ENCODE results near the gene PIGL. TPM values are rescaled to one million over a fixed set of nuclear protein-coding genes. Genes with fewer than 3 reads are reported as not detected.

Gene PIGL
- total and polyA plus RNA-seq, 2 experiments from 2014 or later, result 10.9 to 15.4 TPM

DNA sequence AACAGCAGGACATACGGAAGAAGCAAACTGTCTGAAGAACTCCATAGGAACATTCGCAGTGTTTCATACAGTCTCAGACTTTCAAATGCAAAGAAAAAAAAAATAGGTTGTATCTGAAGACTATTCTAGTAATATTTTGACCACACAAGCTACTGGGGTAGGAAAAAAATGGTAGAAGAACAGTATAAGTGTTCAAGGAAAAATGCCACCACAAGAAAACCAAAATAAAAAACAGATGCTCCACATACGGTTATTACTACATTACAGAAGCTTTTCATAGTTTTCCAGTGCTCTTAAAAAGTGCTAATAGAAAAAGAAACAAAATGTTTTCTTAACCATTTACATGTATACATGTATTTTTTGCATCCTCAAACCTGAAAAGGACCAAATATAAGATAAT lies 5.4 kb upstream of the PIGL start:
- Histone ChIP-seq H3K4me3 (no peak overlapping the region), H3K79me2 (ENCODE audit: insufficient read depth) (peaks cover 100% of the 10 kb centered on the region), H2AFZ (no peak overlapping the region), H3K9ac (no peak overlapping the region), H3K9me3 (ENCODE audit: low read depth) (no peaks in the 10 kb centered on the region), H3K27ac (no peak overlapping the region), H3K36me3 (ENCODE audit: low read depth) (0 out of 2 replicates have a peak, but pooled peaks cover 2% of the 10 kb centered on the region), H3K4me1 (ENCODE audit: insufficient read depth) (peaks cover 33% of the 10 kb centered on the region), H3K4me2 (ENCODE audit: unreplicated experiment) (no peak overlapping the region), H4K20me1 (ENCODE audit: insufficient read depth) (no peaks in the 10 kb centered on the region), H3K27me3 (replicated peaks; ENCODE audit: insufficient read depth) (no peaks in the 10 kb centered on the region), H3F3A (ENCODE audit: insufficient read depth) (peaks cover 25% of the 10 kb centered on the region), H3K9me2 (ENCODE audit: insufficient read depth) (no peaks in the 10 kb centered on the region)
- DNase-seq, result peak; percentile 21
- WGBS, 2 experiments (ENCODE audit: low coverage in 1 of 2, low lambda C conversion rate in 2 of 2, missing lambda C conversion rate in 2 of 2), result 69 to 72% methylated on average over 3 of the region's 3 CpGs
- in situ Hi-C loops (cut with MboI), result no loop called here
- TF ChIP-seq EZH2phosphoT487 (IDR thresholded peaks at IDR 0.05; ENCODE audit: insufficient read depth, low read depth) (no peak), EZH2 (IDR thresholded peaks at IDR 0.05; ENCODE audit: insufficient read depth, poor library complexity, severe bottlenecking) (no peak)

GRCh38 chr17:16212793-16213192 lies 4.2 kb upstream of the PIGL start:
- Histone ChIP-seq H2AFZ (no peak overlapping the region), H3K79me2 (ENCODE audit: insufficient read depth) (peaks cover 100% of the 10 kb centered on the region), H3K4me3 (0 out of 2 replicates have a peak overlapping the region, but pooled peaks have one; percentile 84), H3K27me3 (replicated peaks; ENCODE audit: insufficient read depth) (no peaks in the 10 kb centered on the region), H3K27ac (no peak overlapping the region), H3K9me2 (ENCODE audit: insufficient read depth) (no peaks in the 10 kb centered on the region), H3K9me3 (ENCODE audit: low read depth) (no peaks in the 10 kb centered on the region), H4K20me1 (ENCODE audit: insufficient read depth) (no peaks in the 10 kb centered on the region), H3K4me1 (ENCODE audit: insufficient read depth) (peaks cover 37% of the 10 kb centered on the region), H3K4me2 (ENCODE audit: unreplicated experiment) (peak overlapping the region; percentile 94), H3F3A (ENCODE audit: insufficient read depth) (peaks cover 28% of the 10 kb centered on the region), H3K36me3 (ENCODE audit: low read depth) (0 out of 2 replicates have a peak, but pooled peaks cover 2% of the 10 kb centered on the region), H3K9ac (no peak overlapping the region)
- no peak for TF ChIP-seq EZH2phosphoT487 (IDR thresholded peaks at IDR 0.05; ENCODE audit: insufficient read depth, low read depth)
- no peak for DNase-seq
- 96 to 99% methylated on average over 6 of the region's 6 CpGs for WGBS, 2 experiments (ENCODE audit: low coverage in 1 of 2, low lambda C conversion rate in 2 of 2, missing lambda C conversion rate in 2 of 2)
- in situ Hi-C loops (cut with MboI), result no loop called here

- H2AFZ ChIP-seq, result peak overlapping the region; percentile 79
- H3K4me1 ChIP-seq (ENCODE audit: insufficient read depth), result peaks cover 34% of the 10 kb centered on the region
- peak overlapping the region; percentile 94 for H3K4me2 ChIP-seq (ENCODE audit: unreplicated experiment)
- no peaks in the 10 kb centered on the region for H3K9me2 ChIP-seq (ENCODE audit: insufficient read depth)
- H3K27me3 ChIP-seq (replicated peaks; ENCODE audit: insufficient read depth), result no peaks in the 10 kb centered on the region
- no peaks in the 10 kb centered on the region for H3K9me3 ChIP-seq (ENCODE audit: low read depth)
- H3K4me3 ChIP-seq, result peak overlapping the region; percentile 84
- H3K79me2 ChIP-seq (ENCODE audit: insufficient read depth), result peaks cover 100% of the 10 kb centered on the region
- 1% methylated on average over 16 of the region's 16 CpGs for WGBS, 2 experiments (ENCODE audit: low coverage in 1 of 2, low lambda C conversion rate in 2 of 2, missing lambda C conversion rate in 2 of 2)
- H3F3A ChIP-seq (ENCODE audit: insufficient read depth), result peaks cover 28% of the 10 kb centered on the region
- H3K36me3 ChIP-seq (ENCODE audit: low read depth), result no peaks in the 10 kb centered on the region
- peak; percentile 46 for DNase-seq
- peak overlapping the region; percentile 95 for H3K27ac ChIP-seq
- in situ Hi-C loops (cut with MboI), result no loop called here
- no peaks in the 10 kb centered on the region for H4K20me1 ChIP-seq (ENCODE audit: insufficient read depth)
- peak overlapping the region; percentile 95 for H3K9ac ChIP-seq
- TF ChIP-seq EZH2phosphoT487 (IDR thresholded peaks at IDR 0.05; ENCODE audit: insufficient read depth, low read depth), result no peak
Measured at GRCh38 chr17:16214190-16215001, 2.6 kb upstream of the PIGL start.

- peak overlapping the region; percentile 95 for H3K9ac ChIP-seq
- in situ Hi-C loops (cut with MboI), result no loop called here
- no peaks in the 10 kb centered on the region for H3K9me2 ChIP-seq (ENCODE audit: insufficient read depth)
- no peaks in the 10 kb centered on the region for H3K9me3 ChIP-seq (ENCODE audit: low read depth)
- H3K79me2 ChIP-seq (ENCODE audit: insufficient read depth), result peaks cover 100% of the 10 kb centered on the region
- H3K27ac ChIP-seq, result peak overlapping the region; percentile 95
- H3F3A ChIP-seq (ENCODE audit: insufficient read depth), result peaks cover 28% of the 10 kb centered on the region
- H3K36me3 ChIP-seq (ENCODE audit: low read depth), result no peaks in the 10 kb centered on the region
- no peaks in the 10 kb centered on the region for H3K27me3 ChIP-seq (replicated peaks; ENCODE audit: insufficient read depth)
- H3K4me3 ChIP-seq, result peak overlapping the region; percentile 84
- H3K4me1 ChIP-seq (ENCODE audit: insufficient read depth), result peaks cover 34% of the 10 kb centered on the region
- 1% methylated on average over 18 to 27 of the region's 27 CpGs for WGBS, 2 experiments (ENCODE audit: low coverage in 1 of 2, low lambda C conversion rate in 2 of 2, missing lambda C conversion rate in 2 of 2)
- peak; percentile 68 for DNase-seq
- H3K4me2 ChIP-seq (ENCODE audit: unreplicated experiment), result peak overlapping the region; percentile 94
- H2AFZ ChIP-seq, result peak overlapping the region; percentile 79
- no peak for TF ChIP-seq EZH2 (IDR thresholded peaks at IDR 0.05; ENCODE audit: insufficient read depth, poor library complexity, severe bottlenecking)
- TF ChIP-seq EZH2phosphoT487 (IDR thresholded peaks at IDR 0.05; ENCODE audit: insufficient read depth, low read depth), result no peak
- H4K20me1 ChIP-seq (ENCODE audit: insufficient read depth), result no peaks in the 10 kb centered on the region
Measured at GRCh38 chr17:16215002-16215272, 2.1 kb upstream of the PIGL start.
